T-helper 1 cell treated with Interleukin-12 subunit alpha and Interleukin-12 subunit beta and Interleukin-4 antibody, amounts not matched to agents 30 ng/mL and 1 ng/mL, for 36 hours (primary cell): ENCODE data around the gene SRSF12. TPM values are rescaled to one million over a fixed set of nuclear protein-coding genes. Genes with fewer than 3 reads are reported as not detected.

Experiments
- total RNA-seq: library from RNA; stranded (reverse); gene quantifications from 2 replicates; pipeline ENCODE4 v1.2.3, GENCODE V29; 2022

SRSF12 gene
- total RNA-seq, 1 donor from 2014 or later = not detected

Other genes starting within 250 kb of the SRSF12 start
- gene RNGTT, start 154.5 kb downstream of the SRSF12 start, total RNA-seq = 24.4 and 26.2 TPM in 2 replicates
- gene PNRC1, start 37.3 kb downstream of the SRSF12 start, total RNA-seq = 75.7 and 79.9 TPM in 2 replicates
- gene PM20D2, start 28.0 kb upstream of the SRSF12 start, total RNA-seq = 7.2 and 8.2 TPM in 2 replicates
- gene GABRR1, start 99.3 kb upstream of the SRSF12 start, total RNA-seq = not detected in 2 replicates
- 1.4 and 1.6 TPM in 2 replicates for gene GABRR2, start 197.2 kb upstream of the SRSF12 start, total RNA-seq
- gene UBE2J1, start 234.7 kb upstream of the SRSF12 start, total RNA-seq = 37.8 and 39.5 TPM in 2 replicates